Right lobe of liver (tissue), 4 donors: ENCODE results near the gene PDPK1.

Source experiments
- CTCF ChIP-seq, 4 donors: fragments of 200-600 bp in 3 of 4; fragments of 450-650 bp in 1 of 4; IDR thresholded peaks; one replicate each; pipeline versions ENCODE4 v1.5.1 to v1.8.0; 2016 to 2022; ENCODE audit warnings: antibody characterized with exemption in 4 of 4, mild to moderate bottlenecking in 2 of 4
- POLR2A ChIP-seq: fragments of 450-650 bp; IDR thresholded peaks from one replicate; pipeline ENCODE4 v1.6.1; 2017; ENCODE audit warnings: antibody characterized with exemption, mild to moderate bottlenecking
- donor health status: DM: no; HTN: no; CAD: no.
- donor health status: DM: no; HTN: no; CAD: no.
- donor health status: DM: no; HTN: yes; CAD: no.

- no peak for TF ChIP-seq CTCF (IDR thresholded peaks at IDR 0.05)
- no peak for TF ChIP-seq POLR2A
Measured at GRCh38 chr16:2598133-2598641, 60.4 kb downstream of the PDPK1 start.
